ENCODE results near the gene LINS1.

Gene LINS1

GRCh38 chr15:100631831-100632230 is 29.8 kb upstream of the LINS1 start:
- Histone ChIP-seq H3K4me3 (ENCODE audit: low read depth in 1 of 2, low read length in 2 of 2) (no peak overlapping the region), H3K4me1 (ENCODE audit: control insufficient read depth in 1 of 2, insufficient read depth in 2 of 2, low read length in 2 of 2) (peaks cover 0 to 3% of the 10 kb centered on the region in 2 donors), H3K9me3 (ENCODE audit: control insufficient read depth in 1 of 2, low read length in 2 of 2) (no peaks in the 10 kb centered on the region), H3K36me3 (ENCODE audit: control insufficient read depth in 1 of 2, insufficient read depth in 2 of 2, low read length in 2 of 2) (peaks cover 6 to 12% of the 10 kb centered on the region in 2 donors), H3K27ac (ENCODE audit: low read length) (no peak overlapping the region), H3K27me3 (ENCODE audit: low read depth, low read length) (no peaks in the 10 kb centered on the region)

GRCh38 chr15:100628746-100629145 is 26.8 kb upstream of the LINS1 start:
- no peaks in the 10 kb centered on the region for H3K9me3 ChIP-seq (ENCODE audit: control insufficient read depth in 1 of 2, low read length in 2 of 2)
- no peak overlapping the region for H3K4me3 ChIP-seq (ENCODE audit: low read depth in 1 of 2, low read length in 2 of 2)
- peaks cover 0 to 3% of the 10 kb centered on the region in 2 donors for H3K4me1 ChIP-seq (ENCODE audit: control insufficient read depth in 1 of 2, insufficient read depth in 2 of 2, low read length in 2 of 2)
- no peaks in the 10 kb centered on the region for H3K27me3 ChIP-seq (ENCODE audit: low read depth, low read length)
- no peak overlapping the region for H3K27ac ChIP-seq (ENCODE audit: low read length)
- peaks cover 6 to 12% of the 10 kb centered on the region in 2 donors for H3K36me3 ChIP-seq (ENCODE audit: control insufficient read depth in 1 of 2, insufficient read depth in 2 of 2, low read length in 2 of 2)

GRCh38 chr15:100627789-100628395 is 25.9 kb upstream of the LINS1 start:
- H3K36me3 ChIP-seq (ENCODE audit: control insufficient read depth in 1 of 2, insufficient read depth in 2 of 2, low read length in 2 of 2) = peaks cover 6 to 12% of the 10 kb centered on the region in 2 donors
- peaks cover 0 to 3% of the 10 kb centered on the region in 2 donors for H3K4me1 ChIP-seq (ENCODE audit: control insufficient read depth in 1 of 2, insufficient read depth in 2 of 2, low read length in 2 of 2)
- H3K27ac ChIP-seq (ENCODE audit: low read length) = no peak overlapping the region
- H3K4me3 ChIP-seq (ENCODE audit: low read depth in 1 of 2, low read length in 2 of 2) = no peak overlapping the region
- no peaks in the 10 kb centered on the region for H3K9me3 ChIP-seq (ENCODE audit: control insufficient read depth in 1 of 2, low read length in 2 of 2)
- no peaks in the 10 kb centered on the region for H3K27me3 ChIP-seq (ENCODE audit: low read depth, low read length)

- Histone ChIP-seq H3K4me1 (ENCODE audit: control insufficient read depth in 1 of 2, insufficient read depth in 2 of 2, low read length in 2 of 2) (peaks cover 0 to 3% of the 10 kb centered on the region in 2 donors), H3K9me3 (ENCODE audit: control insufficient read depth in 1 of 2, low read length in 2 of 2) (no peaks in the 10 kb centered on the region), H3K27ac (ENCODE audit: low read length) (no peak overlapping the region), H3K4me3 (ENCODE audit: low read depth in 1 of 2, low read length in 2 of 2) (no peak overlapping the region), H3K36me3 (ENCODE audit: control insufficient read depth in 1 of 2, insufficient read depth in 2 of 2, low read length in 2 of 2) (peaks cover 5 to 8% of the 10 kb centered on the region in 2 donors), H3K27me3 (ENCODE audit: low read depth, low read length) (no peaks in the 10 kb centered on the region)
These were observed 21.3 kb upstream of the LINS1 start for GRCh38 chr15:100623301-100623700.

GRCh38 chr15:100616700-100617099 is 14.7 kb upstream of the LINS1 start:
- H3K4me3 ChIP-seq (ENCODE audit: low read depth in 1 of 2, low read length in 2 of 2) = no peak overlapping the region
- H3K4me1 ChIP-seq (ENCODE audit: control insufficient read depth in 1 of 2, insufficient read depth in 2 of 2, low read length in 2 of 2) = no peaks in the 10 kb centered on the region
- H3K27ac ChIP-seq (ENCODE audit: low read length) = no peak overlapping the region
- H3K27me3 ChIP-seq (ENCODE audit: low read depth, low read length) = no peaks in the 10 kb centered on the region
- H3K36me3 ChIP-seq (ENCODE audit: control insufficient read depth in 1 of 2, insufficient read depth in 2 of 2, low read length in 2 of 2) = peaks cover 25 to 37% of the 10 kb centered on the region in 2 donors
- no peaks in the 10 kb centered on the region for H3K9me3 ChIP-seq (ENCODE audit: control insufficient read depth in 1 of 2, low read length in 2 of 2)

- Histone ChIP-seq H3K36me3 (ENCODE audit: control insufficient read depth in 1 of 2, insufficient read depth in 2 of 2, low read length in 2 of 2) (peaks cover 26 to 41% of the 10 kb centered on the region in 2 donors), H3K27ac (ENCODE audit: low read length) (no peak overlapping the region), H3K4me3 (ENCODE audit: low read depth in 1 of 2, low read length in 2 of 2) (no peak overlapping the region), H3K9me3 (ENCODE audit: control insufficient read depth in 1 of 2, low read length in 2 of 2) (no peaks in the 10 kb centered on the region), H3K27me3 (ENCODE audit: low read depth, low read length) (no peaks in the 10 kb centered on the region), H3K4me1 (ENCODE audit: control insufficient read depth in 1 of 2, insufficient read depth in 2 of 2, low read length in 2 of 2) (no peaks in the 10 kb centered on the region)
These were observed 13.8 kb upstream of the LINS1 start for GRCh38 chr15:100615801-100616200.

- no peaks in the 10 kb centered on the region for H3K4me1 ChIP-seq (ENCODE audit: control insufficient read depth in 1 of 2, insufficient read depth in 2 of 2, low read length in 2 of 2)
- no peaks in the 10 kb centered on the region for H3K27me3 ChIP-seq (ENCODE audit: low read depth, low read length)
- no peaks in the 10 kb centered on the region for H3K9me3 ChIP-seq (ENCODE audit: control insufficient read depth in 1 of 2, low read length in 2 of 2)
- no peak overlapping the region for H3K4me3 ChIP-seq (ENCODE audit: low read depth in 1 of 2, low read length in 2 of 2)
- H3K27ac ChIP-seq (ENCODE audit: low read length) = no peak overlapping the region
- peaks cover 31 to 39% of the 10 kb centered on the region in 2 donors for H3K36me3 ChIP-seq (ENCODE audit: control insufficient read depth in 1 of 2, insufficient read depth in 2 of 2, low read length in 2 of 2)
These were observed 12.9 kb upstream of the LINS1 start for GRCh38 chr15:100614918-100615317.

GRCh38 chr15:100614336-100614735 is 12.4 kb upstream of the LINS1 start:
- Histone ChIP-seq H3K9me3 (ENCODE audit: control insufficient read depth in 1 of 2, low read length in 2 of 2) (no peaks in the 10 kb centered on the region), H3K27me3 (ENCODE audit: low read depth, low read length) (no peaks in the 10 kb centered on the region), H3K4me1 (ENCODE audit: control insufficient read depth in 1 of 2, insufficient read depth in 2 of 2, low read length in 2 of 2) (no peaks in the 10 kb centered on the region), H3K4me3 (ENCODE audit: low read depth in 1 of 2, low read length in 2 of 2) (no peak overlapping the region), H3K36me3 (ENCODE audit: control insufficient read depth in 1 of 2, insufficient read depth in 2 of 2, low read length in 2 of 2) (peaks cover 31 to 39% of the 10 kb centered on the region in 2 donors), H3K27ac (ENCODE audit: low read length) (no peak overlapping the region)

- no peak overlapping the region for H3K27ac ChIP-seq (ENCODE audit: low read length)
- H3K4me1 ChIP-seq (ENCODE audit: control insufficient read depth in 1 of 2, insufficient read depth in 2 of 2, low read length in 2 of 2) = no peaks in the 10 kb centered on the region
- peaks cover 26 to 39% of the 10 kb centered on the region in 2 donors for H3K36me3 ChIP-seq (ENCODE audit: control insufficient read depth in 1 of 2, insufficient read depth in 2 of 2, low read length in 2 of 2)
These were observed 11.2 kb upstream of the LINS1 start for GRCh38 chr15:100613208-100613607.

GRCh38 chr15:100612539-100612938 is 10.6 kb upstream of the LINS1 start:
- Histone ChIP-seq H3K27ac (ENCODE audit: low read length) (no peak overlapping the region), H3K4me1 (ENCODE audit: control insufficient read depth in 1 of 2, insufficient read depth in 2 of 2, low read length in 2 of 2) (no peaks in the 10 kb centered on the region), H3K36me3 (ENCODE audit: control insufficient read depth in 1 of 2, insufficient read depth in 2 of 2, low read length in 2 of 2) (peaks cover 26 to 43% of the 10 kb centered on the region in 2 donors), H3K9me3 (ENCODE audit: control insufficient read depth in 1 of 2, low read length in 2 of 2) (no peaks in the 10 kb centered on the region), H3K27me3 (ENCODE audit: low read depth, low read length) (no peaks in the 10 kb centered on the region), H3K4me3 (ENCODE audit: low read depth in 1 of 2, low read length in 2 of 2) (no peak overlapping the region)

More at GRCh38 chr15:100613208-100613607, 11.2 kb upstream of the LINS1 start:
- no peaks in the 10 kb centered on the region for H3K27me3 ChIP-seq (ENCODE audit: low read depth, low read length)
- no peak overlapping the region for H3K4me3 ChIP-seq (ENCODE audit: low read depth in 1 of 2, low read length in 2 of 2)
- H3K9me3 ChIP-seq (ENCODE audit: control insufficient read depth in 1 of 2, low read length in 2 of 2) = no peaks in the 10 kb centered on the region

GRCh38 chr15:100602823-100603393 is 924 bp upstream of the LINS1 start:
- H3K4me1 ChIP-seq (ENCODE audit: control insufficient read depth in 1 of 2, insufficient read depth in 2 of 2, low read length in 2 of 2) = peaks cover 16 to 33% of the 10 kb centered on the region in 2 donors
- H3K27me3 ChIP-seq (ENCODE audit: low read depth, low read length) = no peaks in the 10 kb centered on the region

More at GRCh38 chr15:100602823-100603393, 924 bp upstream of the LINS1 start:
- Histone ChIP-seq H3K36me3 (ENCODE audit: control insufficient read depth in 1 of 2, insufficient read depth in 2 of 2, low read length in 2 of 2) (peaks cover 10 to 16% of the 10 kb centered on the region in 2 donors), H3K4me3 (ENCODE audit: low read depth in 1 of 2, low read length in 2 of 2) (peak overlapping the region; percentile 83 to 100), H3K9me3 (ENCODE audit: control insufficient read depth in 1 of 2, low read length in 2 of 2) (no peaks in the 10 kb centered on the region), H3K27ac (ENCODE audit: low read length) (peak overlapping the region; percentile 50)
